Mesendoderm (in vitro differentiated cells): ENCODE data around the gene RIMBP3B. TPM values are rescaled to one million over a fixed set of nuclear protein-coding genes. Genes with fewer than 3 reads are reported as not detected.

Experiments
- small RNA-seq: library from polyadenylated mRNA; stranded (forward); fragments of <200 nt; extraction: miRNeasy Mini kit (QIAGEN cat#:217004); gene quantifications from one replicate; pipeline ENCODE3, GENCODE V24; 2013; ENCODE audit not compliant: insufficient read depth

The RIMBP3B gene

Small RNA genes lying within 50 kb of the gene (small RNA-seq; reads per million reads assigned to genes)
- gene RF00492 (not detected), gene RN7SKP63 (not detected)
